Parathyroid adenoma (tissue), 2 donors: ENCODE results near the gene ARHGEF11.

Experiments used
- H2AFZ ChIP-seq: fragments of 300-600 bp; sonication (generic); one replicate; pipeline ENCODE4 v1.7.0; 2017; ENCODE audit warnings: antibody characterized with exemption, mild to moderate bottlenecking
- H3K27ac ChIP-seq: fragments of 300-600 bp; sonication (generic); one replicate; pipeline ENCODE4 v1.7.0; 2017
- H3K27me3 ChIP-seq: fragments of 300-600 bp; sonication (generic); one replicate; pipeline ENCODE4 v1.7.0; 2017; ENCODE audit warnings: low read length; ENCODE audit not compliant: control insufficient read depth, insufficient read depth
- H3K36me3 ChIP-seq: fragments of 300-600 bp; sonication (generic); one replicate; pipeline ENCODE4 v1.7.0; 2017; ENCODE audit warnings: low read length; ENCODE audit not compliant: control insufficient read depth, insufficient read depth
- H3K4me1 ChIP-seq: fragments of 300-600 bp; sonication (generic); one replicate; pipeline ENCODE4 v1.7.0; 2017; ENCODE audit warnings: control low read depth
- H3K4me2 ChIP-seq: fragments of 300-600 bp; sonication (generic); one replicate; pipeline ENCODE4 v1.7.0; 2017; ENCODE audit warnings: low read length
- H3K4me3 ChIP-seq: fragments of 300-600 bp; sonication (generic); one replicate; pipeline ENCODE4 v1.7.0; 2017; ENCODE audit warnings: low read depth, low read length
- H3K79me2 ChIP-seq: fragments of 300-600 bp; sonication (generic); one replicate; pipeline ENCODE4 v1.7.0; 2017; ENCODE audit warnings: control low read depth
- H3K9ac ChIP-seq: fragments of 300-600 bp; sonication (generic); one replicate; pipeline ENCODE4 v1.7.0; 2017; ENCODE audit warnings: mild to moderate bottlenecking
- H3K9me3 ChIP-seq: fragments of 300-600 bp; sonication (generic); one replicate; pipeline ENCODE4 v1.7.0; 2017; ENCODE audit warnings: low read length; ENCODE audit not compliant: control insufficient read depth
- CTCF ChIP-seq: fragments of 300-600 bp; sonication (generic); IDR thresholded peaks from one replicate; pipeline ENCODE4 v1.7.0; 2017; ENCODE audit warnings: antibody characterized with exemption, mild to moderate bottlenecking
- donor health status: primary hyperparathyroidism.

Gene ARHGEF11, protein sequence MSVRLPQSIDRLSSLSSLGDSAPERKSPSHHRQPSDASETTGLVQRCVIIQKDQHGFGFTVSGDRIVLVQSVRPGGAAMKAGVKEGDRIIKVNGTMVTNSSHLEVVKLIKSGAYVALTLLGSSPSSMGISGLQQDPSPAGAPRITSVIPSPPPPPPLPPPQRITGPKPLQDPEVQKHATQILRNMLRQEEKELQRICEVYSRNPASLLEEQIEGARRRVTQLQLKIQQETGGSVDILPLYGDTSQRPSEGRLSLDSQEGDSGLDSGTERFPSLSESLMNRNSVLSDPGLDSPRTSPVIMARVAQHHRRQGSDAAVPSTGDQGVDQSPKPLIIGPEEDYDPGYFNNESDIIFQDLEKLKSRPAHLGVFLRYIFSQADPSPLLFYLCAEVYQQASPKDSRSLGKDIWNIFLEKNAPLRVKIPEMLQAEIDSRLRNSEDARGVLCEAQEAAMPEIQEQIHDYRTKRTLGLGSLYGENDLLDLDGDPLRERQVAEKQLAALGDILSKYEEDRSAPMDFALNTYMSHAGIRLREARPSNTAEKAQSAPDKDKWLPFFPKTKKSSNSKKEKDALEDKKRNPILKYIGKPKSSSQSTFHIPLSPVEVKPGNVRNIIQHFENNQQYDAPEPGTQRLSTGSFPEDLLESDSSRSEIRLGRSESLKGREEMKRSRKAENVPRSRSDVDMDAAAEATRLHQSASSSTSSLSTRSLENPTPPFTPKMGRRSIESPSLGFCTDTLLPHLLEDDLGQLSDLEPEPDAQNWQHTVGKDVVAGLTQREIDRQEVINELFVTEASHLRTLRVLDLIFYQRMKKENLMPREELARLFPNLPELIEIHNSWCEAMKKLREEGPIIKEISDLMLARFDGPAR (N-terminal part only)

DNA sequence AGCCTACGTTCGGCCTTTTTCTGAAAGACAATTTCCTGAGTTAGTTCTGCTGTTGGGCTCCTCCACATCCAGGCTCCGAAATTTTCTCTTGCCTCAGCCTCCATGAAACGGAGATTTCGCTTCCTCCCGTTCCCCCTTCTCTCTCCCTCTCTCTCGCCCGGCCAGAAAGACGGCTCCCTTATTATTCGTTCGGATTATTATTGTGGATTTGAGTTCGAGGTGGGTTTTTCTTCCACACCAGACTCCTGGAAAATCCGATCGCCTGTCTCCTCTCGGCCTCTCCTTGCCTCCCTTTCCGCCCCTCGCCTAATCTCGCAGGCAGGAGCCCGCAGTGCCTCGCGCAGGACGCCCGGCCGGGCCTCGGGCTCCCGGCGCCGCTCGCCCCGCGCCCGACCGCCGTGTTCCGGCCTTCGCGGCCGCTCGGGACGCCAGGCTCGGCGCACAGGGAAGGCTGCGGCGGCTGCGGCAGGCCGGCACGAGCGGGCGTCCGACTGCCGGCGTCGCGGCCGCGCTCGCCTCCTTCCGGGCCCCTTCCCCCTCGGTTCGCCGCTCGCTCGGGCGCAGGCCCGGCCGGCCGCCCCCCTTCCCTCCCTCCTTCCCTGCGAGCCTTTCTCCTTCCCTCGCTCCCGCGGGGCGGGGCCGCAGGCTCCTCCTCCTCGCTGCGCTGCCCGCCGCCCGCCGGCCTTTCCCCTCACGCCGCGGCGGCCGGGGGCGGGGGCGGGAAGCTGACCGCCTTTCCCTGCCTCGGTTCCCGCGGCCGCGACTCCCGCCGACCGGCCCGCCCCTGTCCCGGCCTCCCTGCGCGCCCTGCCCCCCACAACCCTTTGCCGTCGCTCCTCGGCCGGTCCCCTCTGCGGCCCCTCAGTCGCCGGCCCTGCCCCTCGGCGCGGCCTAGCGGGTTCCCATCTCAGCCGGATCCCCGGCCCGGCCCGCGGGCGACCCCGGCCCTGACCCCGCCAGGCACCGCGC lies at the start of gene ARHGEF11:
Gene ARHGEF11, minus strand, starts transcription at position 493 of the 969 bp plus-strand sequence. CDS start 1,412 bp downstream, outside the sequence.
- TF ChIP-seq CTCF: no peak
- Histone ChIP-seq H3K4me3 (peak within 1 kb of the TSS; percentile 76), H2AFZ (peak within 1 kb of the TSS; percentile 86), H3K4me1 (no peaks in the 10 kb centered on the region), H3K27ac (peak within 1 kb of the TSS; percentile 81), H3K79me2 (peaks cover 5% of the 10 kb centered on the region), H3K9ac (peak within 1 kb of the TSS; percentile 37), H3K36me3 (no peaks in the 10 kb centered on the region), H3K27me3 (no peaks in the 10 kb centered on the region), H3K9me3 (no peaks in the 10 kb centered on the region), H3K4me2 (peak within 1 kb of the TSS; percentile 93)

GRCh38 chr1:157095091-157095490 lies 49.5 kb upstream of the ARHGEF11 start:
- Histone ChIP-seq H3K9me3 (no peaks in the 10 kb centered on the region), H2AFZ (no peak overlapping the region), H3K27ac (no peak overlapping the region), H3K4me3 (no peak overlapping the region), H3K4me2 (no peak overlapping the region), H3K36me3 (no peaks in the 10 kb centered on the region), H3K4me1 (no peaks in the 10 kb centered on the region), H3K27me3 (no peaks in the 10 kb centered on the region), H3K79me2 (no peaks in the 10 kb centered on the region), H3K9ac (no peak overlapping the region)
- no peak for TF ChIP-seq CTCF

DNA sequence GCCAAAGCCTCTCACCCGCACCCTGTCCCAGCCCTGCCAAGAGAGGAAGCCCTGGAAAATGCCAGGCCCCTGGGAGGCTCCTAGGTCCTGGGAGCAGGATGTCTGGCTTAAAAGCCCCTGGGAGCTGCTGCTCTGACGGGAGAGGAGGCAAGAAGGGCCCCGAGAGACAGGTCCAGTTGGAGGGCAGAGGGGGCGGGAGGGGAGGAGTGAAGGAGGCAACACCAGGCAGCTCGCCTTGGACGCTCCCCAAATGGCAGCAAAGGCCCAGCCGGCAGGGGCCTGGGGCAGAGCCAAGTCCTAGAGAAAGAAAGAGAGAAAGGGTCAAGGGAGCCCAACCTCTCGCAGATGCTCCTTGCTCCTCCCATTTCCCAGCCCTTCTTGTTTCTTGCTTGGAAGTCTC lies 47.3 kb upstream of the ARHGEF11 start:
- no peak overlapping the region for H3K27ac ChIP-seq
- no peaks in the 10 kb centered on the region for H3K4me1 ChIP-seq
- no peak overlapping the region for H3K4me3 ChIP-seq
- H3K9me3 ChIP-seq: no peaks in the 10 kb centered on the region
- no peaks in the 10 kb centered on the region for H3K79me2 ChIP-seq
- no peaks in the 10 kb centered on the region for H3K27me3 ChIP-seq
- TF ChIP-seq CTCF: no peak
- no peak overlapping the region for H3K4me2 ChIP-seq
- no peaks in the 10 kb centered on the region for H3K36me3 ChIP-seq
- no peak overlapping the region for H2AFZ ChIP-seq
- no peak overlapping the region for H3K9ac ChIP-seq

DNA sequence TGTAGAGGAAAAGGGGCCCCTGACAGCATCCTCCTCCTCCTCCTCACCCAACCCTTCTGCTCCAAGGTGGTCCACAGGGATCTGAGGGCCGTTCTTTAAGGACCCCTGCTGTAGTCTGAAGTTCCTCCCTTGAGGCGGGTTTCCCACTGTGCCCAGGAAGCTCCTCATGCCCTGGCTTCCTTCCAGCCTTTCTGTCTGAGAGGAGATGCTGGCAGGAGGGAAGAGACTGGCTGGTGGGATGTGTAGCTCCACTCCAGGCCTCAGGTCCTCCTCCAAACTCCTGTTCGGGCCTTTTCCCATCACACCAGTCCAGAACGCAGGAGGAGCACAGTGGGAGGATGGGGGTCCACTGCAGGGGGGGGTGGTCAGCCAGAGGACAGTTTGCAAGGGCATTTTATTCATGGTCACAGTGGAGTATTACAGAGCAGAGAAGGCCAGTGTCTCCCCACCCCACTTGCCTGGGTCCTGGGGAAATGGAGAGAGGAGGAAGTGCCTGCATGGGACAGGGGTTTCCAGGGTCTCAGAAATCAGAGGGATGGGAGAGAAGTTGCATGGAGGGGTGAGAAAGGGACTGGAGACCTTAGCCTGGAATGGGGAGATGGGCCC lies 46.2 kb upstream of the ARHGEF11 start:
- Histone ChIP-seq H3K4me2 (no peak overlapping the region), H3K27ac (no peak overlapping the region), H3K9ac (no peak overlapping the region)

More for the DNA sequence above, 46.2 kb upstream of the ARHGEF11 start:
- Histone ChIP-seq H3K4me1 (no peaks in the 10 kb centered on the region), H3K9me3 (no peaks in the 10 kb centered on the region), H3K79me2 (no peaks in the 10 kb centered on the region), H3K4me3 (no peak overlapping the region), H3K27me3 (no peaks in the 10 kb centered on the region), H3K36me3 (no peaks in the 10 kb centered on the region), H2AFZ (no peak overlapping the region)
- TF ChIP-seq CTCF: no peak
